DOHH2 (cell line): ENCODE results near the gene SNRPE.

ENCODE experiments used
- H3F3A ChIP-seq: fragments of 200-600 bp; sonication (generic), shearing (Covaris generic); 2 replicates; pipeline ENCODE4 v1.6.0; 2016; ENCODE audit warnings: antibody characterized with exemption, mild to moderate bottlenecking; ENCODE audit not compliant: control insufficient read depth, insufficient read depth
- H3K27ac ChIP-seq: fragments of 200-600 bp; sonication (generic); 2 replicates; pipeline ENCODE4 v1.5.1; 2014; ENCODE audit warnings: low read depth, mild to moderate bottlenecking, low read length, moderate library complexity
- H3K27me3 ChIP-seq: fragments of 200-600 bp; sonication (generic); 2 replicates; pipeline ENCODE4 v1.6.1; 2014; ENCODE audit warnings: mild to moderate bottlenecking, low read length, mixed read lengths; ENCODE audit not compliant: control insufficient read depth
- H3K36me3 ChIP-seq: fragments of 200-600 bp; sonication (generic); 2 replicates; pipeline ENCODE4 v1.6.1; 2014; ENCODE audit warnings: mild to moderate bottlenecking, low read length, moderate library complexity, mixed read lengths; ENCODE audit not compliant: control insufficient read depth
- H3K4me1 ChIP-seq: fragments of 200-600 bp; sonication (generic); 2 replicates; pipeline ENCODE4 v1.6.1; 2014; ENCODE audit warnings: mild to moderate bottlenecking, low read length, mixed read lengths; ENCODE audit not compliant: control insufficient read depth
- H3K4me2 ChIP-seq: fragments of 200-600 bp; sonication (generic); 2 replicates; pipeline ENCODE4 v1.6.0; 2014; ENCODE audit warnings: mild to moderate bottlenecking, low read length, moderate library complexity
- H3K4me3 ChIP-seq: fragments of 200-600 bp; sonication (generic); 2 replicates; pipeline ENCODE4 v1.5.1; 2014; ENCODE audit warnings: mild to moderate bottlenecking, low read length, mixed read lengths
- H3K79me2 ChIP-seq: fragments of 200-600 bp; sonication (generic); 2 replicates; pipeline ENCODE4 v1.6.1; 2014; ENCODE audit warnings: mild to moderate bottlenecking, low read length, mixed read lengths; ENCODE audit not compliant: control insufficient read depth
- H3K9me2 ChIP-seq: fragments of 200-600 bp; sonication (generic); replicated peaks from 2 replicates; pipeline ENCODE4 v1.6.1; 2014; ENCODE audit warnings: mild to moderate bottlenecking, low read length, mixed read lengths; ENCODE audit not compliant: control insufficient read depth
- H3K9me3 ChIP-seq: fragments of 200-600 bp; sonication (generic); 2 replicates; pipeline ENCODE4 v1.6.1; 2014; ENCODE audit warnings: antibody characterized with exemption, low read length, mixed read lengths; ENCODE audit not compliant: control insufficient read depth, insufficient read depth
- H4K20me1 ChIP-seq: fragments of 200-600 bp; sonication (generic); 2 replicates; pipeline ENCODE4 v1.6.0; 2014; ENCODE audit warnings: low read depth, mild to moderate bottlenecking, antibody characterized with exemption, low read length, moderate library complexity; ENCODE audit not compliant: control insufficient read depth, insufficient read depth
- CTCF ChIP-seq: fragments of 200-600 bp; sonication (generic); IDR thresholded peaks from one replicate; pipeline ENCODE4 v1.5.1; 2014; ENCODE audit warnings: antibody characterized with exemption, mild to moderate bottlenecking, low read depth, low read length; ENCODE audit not compliant: poor library complexity, severe bottlenecking
- EZH2phosphoT487 ChIP-seq: fragments of 200-600 bp; sonication (generic); IDR thresholded peaks from 2 replicates; pipeline ENCODE4 v1.6.1; 2017; ENCODE audit warnings: borderline replicate concordance, mild to moderate bottlenecking, antibody characterized with exemption, low read length, moderate library complexity, mixed read lengths

SNRPE gene

GRCh38 chr1:203858975-203859374, 2.4 kb upstream of the SNRPE start:
- Histone ChIP-seq H3K9me2 (no peaks in the 10 kb centered on the region), H3K27ac (no peak overlapping the region), H3K27me3 (no peaks in the 10 kb centered on the region), H3K79me2 (peaks cover 26% of the 10 kb centered on the region), H3K4me2 (no peak overlapping the region), H3K4me1 (peaks cover 14% of the 10 kb centered on the region), H3K36me3 (peaks cover 41% of the 10 kb centered on the region), H3K4me3 (no peak overlapping the region), H4K20me1 (no peaks in the 10 kb centered on the region), H3K9me3 (no peaks in the 10 kb centered on the region), H3F3A (peaks cover 8% of the 10 kb centered on the region; the same call in 1 of the 2 replicates)
- no peak for TF ChIP-seq CTCF
- TF ChIP-seq EZH2phosphoT487: no peak

GRCh38 chr1:203860396-203861025, 888 bp upstream of the SNRPE start:
- Histone ChIP-seq H4K20me1 (no peaks in the 10 kb centered on the region), H3K27me3 (no peaks in the 10 kb centered on the region), H3F3A (peaks cover 8% of the 10 kb centered on the region; the same call in 1 of the 2 replicates), H3K4me1 (peaks cover 14% of the 10 kb centered on the region), H3K27ac (no peak overlapping the region), H3K4me2 (peak overlapping the region; percentile 51), H3K9me3 (no peaks in the 10 kb centered on the region), H3K36me3 (peaks cover 41% of the 10 kb centered on the region), H3K4me3 (peak overlapping the region; percentile 96), H3K79me2 (peaks cover 42% of the 10 kb centered on the region), H3K9me2 (no peaks in the 10 kb centered on the region)
- TF ChIP-seq CTCF (no peak), EZH2phosphoT487 (no peak)

GRCh38 chr1:203867802-203868201, 6.4 kb downstream of the SNRPE start:
- Histone ChIP-seq H3K36me3 (peaks cover 87% of the 10 kb centered on the region), H3K9me3 (no peaks in the 10 kb centered on the region), H3F3A (peaks cover 14% of the 10 kb centered on the region; the same call in 1 of the 2 replicates), H3K27ac (no peak overlapping the region), H4K20me1 (peaks cover 5% of the 10 kb centered on the region; the same call in 1 of the 2 replicates), H3K4me1 (peaks cover 5% of the 10 kb centered on the region), H3K27me3 (no peaks in the 10 kb centered on the region), H3K79me2 (peaks cover 39% of the 10 kb centered on the region), H3K9me2 (no peaks in the 10 kb centered on the region), H3K4me3 (no peak overlapping the region), H3K4me2 (no peak overlapping the region)
- no peak for TF ChIP-seq CTCF
- TF ChIP-seq EZH2phosphoT487: no peak
